Activated CD4-positive, CD25-positive, alpha-beta regulatory T cell treated with anti-CD3 and anti-CD28 coated beads, Interleukin-2, amount 50 U/mL, for 16 hours (primary cell): ENCODE measurements around the gene NHERF1.

Source experiments
- DNase-seq: peaks from one replicate; pipeline ENCODE4 v3.0.0-alpha.2; 2020; ENCODE audit warnings: low read depth, low spot score

The NHERF1 gene

DNA sequence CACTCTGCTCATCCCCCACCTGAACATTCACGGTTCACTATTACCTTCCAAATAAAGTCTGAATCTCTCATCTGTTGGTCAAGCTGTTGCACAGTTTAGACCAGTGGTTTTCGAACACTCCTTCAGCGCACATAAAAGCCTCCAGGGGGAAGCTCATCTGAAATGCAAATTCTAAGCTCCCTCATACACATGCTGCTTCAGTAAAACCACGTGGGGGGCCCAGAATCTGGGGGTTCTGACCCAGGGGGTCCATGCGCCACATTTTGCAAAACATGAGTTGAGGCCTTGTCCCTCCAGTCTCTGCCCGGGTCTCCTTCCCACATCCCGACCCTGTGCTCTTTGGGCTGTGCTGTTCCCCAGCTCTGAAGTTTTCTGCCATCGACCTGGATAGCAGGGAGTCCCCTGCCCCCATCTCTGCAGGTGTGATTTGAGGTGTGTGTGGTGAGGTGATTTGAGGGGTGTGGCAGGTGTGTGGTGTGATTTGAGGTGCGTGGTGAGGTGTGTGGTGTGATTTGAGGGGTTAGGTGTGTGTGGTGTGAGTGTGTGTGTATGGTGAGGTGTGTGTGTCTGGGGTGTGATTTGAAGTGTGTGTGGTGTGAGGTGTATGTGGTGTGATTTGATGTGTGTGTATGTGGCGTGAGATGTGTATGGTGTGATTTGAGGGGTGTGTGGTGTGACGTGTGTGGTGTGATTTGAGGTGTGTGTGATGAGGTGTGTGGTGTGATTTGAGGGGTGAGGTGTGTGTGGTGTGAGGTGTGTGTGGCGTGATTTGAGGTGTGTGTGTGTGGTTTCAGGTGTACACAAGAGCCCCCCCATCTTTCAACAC, 16.2 kb upstream of the NHERF1 start:
- DNase-seq = no peak

DNA sequence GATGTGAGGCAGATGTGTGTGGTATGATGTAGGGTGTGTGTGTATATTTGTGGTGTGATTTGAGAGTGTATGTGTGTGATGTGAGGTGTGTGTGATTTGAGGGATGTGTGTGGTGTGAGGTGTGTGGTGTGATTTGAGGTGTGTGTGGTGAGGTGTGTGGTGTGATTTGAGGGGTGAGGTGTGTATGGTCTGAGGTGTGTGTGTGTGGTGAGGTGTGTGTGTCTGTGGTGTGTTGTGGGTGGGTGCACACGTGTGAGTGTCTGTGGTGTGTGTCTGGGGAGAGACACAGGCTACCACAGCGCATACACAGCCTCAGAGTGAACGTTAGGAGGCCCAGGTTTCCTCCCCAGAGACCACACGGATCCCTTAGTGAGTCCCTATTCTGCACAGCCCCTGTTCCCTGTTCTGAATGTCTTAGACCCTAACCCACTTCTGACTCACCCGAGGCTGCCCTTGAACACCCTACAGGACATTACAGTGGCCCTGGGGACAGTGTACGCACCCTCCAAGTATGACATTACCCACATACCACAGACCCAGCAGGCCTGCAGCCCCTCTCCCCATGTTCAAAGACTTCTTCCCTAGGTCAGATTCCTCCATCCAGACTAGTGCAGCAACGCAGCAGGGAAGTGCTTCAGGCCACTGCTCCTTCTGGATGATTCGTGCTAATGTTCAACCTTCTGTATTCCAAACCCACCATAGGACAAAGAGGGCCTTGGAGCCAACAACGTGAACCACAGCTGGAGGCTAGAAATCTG, 14.9 kb upstream of the NHERF1 start:
- no peak for DNase-seq

DNA sequence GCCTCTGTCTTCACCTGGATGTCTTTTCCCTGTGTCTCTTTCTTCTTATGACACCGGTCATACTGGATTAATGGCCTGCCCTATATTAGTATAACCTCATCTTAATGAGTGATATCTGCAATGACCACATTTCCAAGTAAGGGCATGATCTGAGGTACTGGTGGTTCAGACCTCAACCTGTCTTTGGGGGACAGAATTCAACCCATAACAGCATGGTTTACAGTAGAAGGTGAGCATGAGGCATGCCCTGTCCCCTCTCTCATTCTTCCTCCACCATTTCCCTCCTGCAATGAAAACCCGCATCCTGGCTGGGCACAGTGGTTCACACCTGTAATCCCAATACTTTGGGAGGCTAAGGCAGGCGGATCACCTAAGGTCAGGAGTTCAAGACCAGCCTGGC, 14.2 kb upstream of the NHERF1 start:
- no peak for DNase-seq

DNA sequence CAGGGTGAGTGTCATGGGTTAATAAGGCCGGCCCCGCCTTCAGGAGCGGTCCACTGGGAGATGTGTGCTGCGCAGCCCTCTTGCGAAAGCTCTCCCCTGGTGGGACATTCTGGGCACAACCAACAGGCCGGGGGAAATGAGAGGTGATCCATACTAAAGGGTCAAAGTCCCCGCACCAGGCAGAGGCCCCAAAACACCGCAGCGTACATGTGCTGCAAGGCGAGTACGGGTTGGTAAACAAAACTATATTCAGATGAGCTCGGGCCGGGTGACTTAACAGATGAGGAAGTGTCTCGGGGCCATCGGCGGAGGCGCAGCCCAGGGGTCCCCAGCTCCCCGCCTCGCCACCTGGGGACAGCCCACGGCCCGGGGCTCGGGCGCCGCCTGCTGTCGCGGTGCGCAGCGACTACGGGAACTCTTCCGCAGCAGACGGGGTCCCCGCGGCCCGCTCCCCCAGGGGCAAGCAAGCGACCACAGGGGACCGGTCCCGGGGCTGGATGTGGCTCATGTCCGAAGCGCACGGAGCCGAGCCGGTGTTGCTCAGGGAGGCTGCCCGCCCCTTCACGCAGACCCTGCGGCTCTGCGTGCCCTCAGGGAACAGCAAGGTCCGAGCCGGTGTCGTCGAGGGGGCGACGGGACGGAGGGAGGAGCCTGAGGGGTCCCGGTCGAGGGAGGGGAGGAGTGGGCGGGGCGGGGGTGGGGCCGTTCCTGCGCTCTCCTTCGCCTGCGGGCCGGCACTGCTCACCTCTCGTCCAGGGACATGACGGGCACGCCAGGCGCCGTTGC, 11.7 kb upstream of the NHERF1 start, which contains the start of gene RAB37:
Gene RAB37, plus strand, starts transcription at position 744 of the 786 bp plus-strand sequence. Its CDS starts 17 bp downstream, at position 761.
- no peak for DNase-seq

DNA sequence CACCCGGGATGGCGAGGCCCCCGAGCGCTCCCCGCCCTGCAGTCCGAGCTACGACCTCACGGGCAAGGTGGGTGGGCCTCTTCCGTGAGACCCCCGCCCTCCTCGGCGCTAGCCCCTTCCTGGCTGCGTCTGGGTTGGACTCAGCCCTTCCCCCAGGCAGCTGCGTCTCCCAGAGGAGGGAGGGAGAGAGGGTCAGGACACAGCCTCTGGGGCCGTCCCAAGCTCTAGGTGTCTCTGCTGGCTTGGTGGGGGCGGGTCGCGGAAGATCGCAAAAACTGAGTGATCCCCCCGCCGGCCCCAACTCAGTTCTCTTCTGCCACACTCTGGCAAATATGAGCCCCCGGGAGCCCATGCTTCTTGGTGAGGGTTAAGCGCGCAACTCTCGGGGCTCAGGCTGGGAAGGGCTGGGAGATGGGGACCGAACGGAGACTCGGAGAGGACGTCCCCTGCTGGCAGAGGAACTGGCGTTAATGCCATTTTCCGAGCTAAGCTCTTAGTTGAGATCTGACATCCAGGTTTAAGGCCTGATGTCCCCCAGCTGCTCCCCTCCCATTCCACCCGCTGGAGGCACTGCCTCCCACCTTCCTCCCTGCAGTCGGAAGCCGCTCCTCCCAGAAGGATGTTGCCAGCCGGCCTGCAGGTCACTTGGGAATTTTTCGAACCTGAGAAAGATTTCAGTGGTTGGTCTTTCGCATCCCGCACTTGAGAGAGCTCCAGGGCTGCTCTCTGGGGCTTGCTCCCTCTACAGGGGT, 11.0 kb upstream of the NHERF1 start:
- no peak for DNase-seq

DNA sequence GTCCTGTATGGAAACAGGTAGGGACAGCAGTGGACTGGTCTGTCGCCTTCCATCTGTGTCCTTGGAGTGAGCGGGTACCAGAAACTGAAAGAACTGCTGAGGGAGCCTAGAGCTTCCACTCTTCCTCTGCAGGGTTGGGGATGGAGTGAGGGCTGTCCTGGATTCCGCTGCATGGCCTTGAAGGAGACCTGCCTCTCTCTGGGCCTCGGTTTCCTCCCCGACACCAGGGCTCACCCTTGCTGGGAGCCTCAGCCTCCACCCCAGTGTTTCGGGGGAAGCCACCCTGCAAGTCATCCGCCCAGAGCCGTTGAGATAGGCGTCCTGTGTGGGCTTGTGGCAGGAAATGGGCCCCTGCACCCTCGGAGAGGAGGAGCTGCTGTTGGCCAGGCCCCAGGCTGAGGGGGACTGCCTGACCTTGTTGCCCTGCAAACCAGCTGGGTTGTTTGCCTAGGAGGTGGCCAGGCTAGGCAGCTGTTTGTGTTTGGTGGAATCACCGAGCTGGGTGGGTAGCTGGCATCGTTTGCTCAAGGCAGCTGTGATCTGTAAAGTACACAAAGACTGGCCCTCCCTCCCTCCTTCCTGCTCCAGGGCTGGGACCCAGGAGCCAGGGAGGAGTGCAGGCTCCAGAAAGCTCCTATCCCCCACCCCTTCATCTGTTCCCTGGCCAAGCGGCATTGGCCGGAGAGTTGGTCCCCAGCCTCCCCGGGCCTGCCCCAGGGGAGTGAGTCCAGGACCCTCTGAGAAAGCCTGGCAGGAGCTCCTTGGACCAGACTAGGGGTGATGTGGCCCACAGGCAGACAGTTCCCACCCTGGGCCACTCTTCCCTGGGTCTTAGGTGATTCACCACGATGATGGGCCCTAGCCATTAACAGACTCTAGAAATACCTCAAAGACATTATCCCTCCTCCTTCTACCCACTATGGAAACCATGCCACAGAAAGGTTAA, 10.1 kb upstream of the NHERF1 start:
- peak; percentile 54 for DNase-seq

DNA sequence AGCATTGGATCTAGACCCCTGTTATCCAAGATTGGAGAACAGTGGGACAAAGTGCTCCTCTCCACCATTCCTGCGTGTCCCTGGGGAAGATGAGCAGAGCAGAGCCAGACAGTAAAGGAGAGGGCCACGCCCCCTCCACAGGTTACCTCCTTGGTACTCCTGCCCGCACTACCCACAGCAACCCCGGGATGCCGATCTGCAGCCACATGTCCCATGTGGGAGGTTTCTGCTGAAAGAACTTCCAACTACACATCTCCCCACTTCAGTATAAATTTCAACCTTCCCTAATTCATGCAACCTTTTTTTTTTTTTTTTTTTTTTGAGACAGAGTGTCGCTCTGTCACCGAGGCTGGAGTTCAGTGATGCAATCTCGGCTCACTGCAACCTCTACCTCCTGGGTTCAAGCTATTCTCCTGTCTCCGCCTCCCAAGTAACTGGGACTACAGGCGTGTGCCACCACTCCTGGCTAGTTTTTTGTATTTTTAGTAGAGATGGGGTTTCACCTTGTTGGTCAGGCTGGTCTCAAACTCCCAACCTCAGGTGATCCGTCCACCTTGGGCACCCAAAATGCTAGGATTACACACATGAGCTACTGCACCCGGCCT, 9.1 kb upstream of the NHERF1 start:
- DNase-seq = no peak

DNA sequence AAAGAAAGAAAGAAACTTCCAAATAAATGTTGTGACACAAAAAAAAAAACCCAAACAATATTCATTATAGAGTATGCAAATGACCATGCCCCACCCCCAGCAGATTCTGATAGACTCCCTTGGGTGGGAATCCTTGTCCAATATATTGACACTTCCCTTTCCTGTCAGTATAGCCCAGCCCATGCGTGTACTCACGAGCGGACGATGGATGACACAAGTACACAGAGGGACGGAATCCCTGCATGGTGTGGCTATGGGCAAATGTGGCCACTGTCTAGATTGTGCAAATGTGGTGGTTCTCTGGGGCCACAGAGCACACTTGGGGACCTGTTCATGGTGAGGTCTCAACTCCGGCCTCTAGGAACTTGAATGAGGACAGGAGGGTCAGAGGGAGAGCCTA, 8.3 kb upstream of the NHERF1 start:
- DNase-seq = no peak

DNA sequence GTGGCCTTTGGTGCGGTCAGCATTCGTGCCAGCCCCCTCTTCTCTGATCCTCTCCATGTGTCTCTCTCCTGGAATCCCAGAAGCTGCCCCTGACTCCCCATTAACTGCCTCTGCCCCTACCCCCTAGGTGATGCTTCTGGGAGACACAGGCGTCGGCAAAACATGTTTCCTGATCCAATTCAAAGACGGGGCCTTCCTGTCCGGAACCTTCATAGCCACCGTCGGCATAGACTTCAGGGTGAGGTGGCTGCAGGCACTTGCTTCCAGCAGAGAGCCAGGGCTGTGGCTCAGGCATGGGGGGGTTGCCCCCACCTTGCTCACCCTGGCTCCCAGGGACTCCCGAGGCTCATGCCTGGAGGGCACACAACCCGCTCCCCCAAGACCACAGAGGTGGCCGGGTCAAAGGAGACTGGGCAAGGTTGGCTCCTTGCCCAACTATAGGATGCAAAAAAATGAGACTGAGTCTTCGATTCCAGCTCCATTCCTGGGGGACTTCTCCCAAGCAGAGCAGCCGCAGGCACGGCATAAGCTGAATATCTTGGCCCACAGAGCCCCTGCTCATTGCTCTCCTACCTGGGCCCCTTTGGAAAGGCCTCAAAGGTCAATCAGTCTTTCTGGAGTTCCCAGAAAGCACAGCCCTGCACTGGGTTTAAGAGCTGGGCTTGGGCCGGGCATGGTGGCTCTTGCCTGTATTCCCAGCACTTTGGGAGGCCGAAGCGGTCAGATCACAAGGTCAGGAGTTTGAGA, 7.6 kb upstream of the NHERF1 start:
- no peak for DNase-seq

DNA sequence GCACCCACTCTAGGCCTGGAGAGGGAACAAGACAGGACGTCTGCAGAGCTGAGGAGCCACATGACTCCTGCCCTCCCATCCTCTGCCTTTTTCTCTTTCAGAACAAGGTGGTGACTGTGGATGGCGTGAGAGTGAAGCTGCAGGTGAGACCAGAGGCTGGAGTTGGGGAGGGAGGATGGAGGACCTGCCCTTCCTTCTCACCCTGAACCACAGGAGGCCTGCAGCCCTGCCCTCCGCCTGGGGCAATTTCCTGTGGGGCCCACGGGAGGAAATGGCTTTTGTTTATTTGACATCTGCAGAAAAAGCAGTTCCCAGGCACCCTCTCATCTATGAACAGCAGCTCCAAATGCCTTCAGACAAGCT, 6.3 kb upstream of the NHERF1 start:
- DNase-seq = no peak

DNA sequence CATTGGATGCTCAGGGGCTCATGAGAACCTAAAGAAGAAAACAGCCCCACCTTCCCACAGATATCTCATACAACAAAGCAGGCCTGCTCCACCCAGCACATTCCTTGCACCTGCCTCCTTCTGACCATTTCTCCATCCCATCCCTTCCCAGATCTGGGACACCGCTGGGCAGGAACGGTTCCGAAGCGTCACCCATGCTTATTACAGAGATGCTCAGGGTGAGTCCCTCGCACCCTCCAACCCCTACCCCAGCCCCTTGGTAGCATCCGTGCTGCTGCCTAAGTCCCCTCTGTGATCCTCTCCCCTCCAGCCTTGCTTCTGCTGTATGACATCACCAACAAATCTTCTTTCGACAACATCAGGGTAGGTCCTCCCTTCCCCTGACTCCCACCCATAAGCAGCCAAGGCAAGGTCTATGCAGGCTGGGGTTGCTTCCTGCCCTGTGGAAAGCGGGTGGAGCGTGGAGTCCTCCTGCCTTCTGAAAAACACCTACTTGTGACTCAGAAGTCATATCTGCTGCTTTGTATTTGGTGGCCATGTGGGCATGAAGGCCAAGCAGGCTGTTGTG, 5.4 kb upstream of the NHERF1 start:
- DNase-seq = no peak

DNA sequence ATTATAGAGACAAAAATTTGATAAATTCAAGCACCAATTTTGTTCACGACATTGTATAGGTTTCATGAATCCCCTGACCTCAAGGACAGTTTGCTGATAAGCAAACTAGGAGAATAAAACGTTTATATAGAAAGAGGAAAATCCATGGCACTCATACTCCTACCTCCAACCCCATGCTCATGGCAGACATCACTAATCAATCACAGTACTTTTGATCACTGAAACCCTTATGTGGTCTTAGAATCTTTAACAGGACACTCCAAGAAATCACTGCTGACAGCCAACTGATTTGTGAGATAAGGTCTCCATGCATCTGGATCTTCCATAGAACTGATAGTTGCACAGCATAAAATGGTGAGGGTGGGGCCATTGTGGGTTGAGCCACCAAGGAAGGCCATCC, 4.7 kb upstream of the NHERF1 start:
- no peak for DNase-seq

DNA sequence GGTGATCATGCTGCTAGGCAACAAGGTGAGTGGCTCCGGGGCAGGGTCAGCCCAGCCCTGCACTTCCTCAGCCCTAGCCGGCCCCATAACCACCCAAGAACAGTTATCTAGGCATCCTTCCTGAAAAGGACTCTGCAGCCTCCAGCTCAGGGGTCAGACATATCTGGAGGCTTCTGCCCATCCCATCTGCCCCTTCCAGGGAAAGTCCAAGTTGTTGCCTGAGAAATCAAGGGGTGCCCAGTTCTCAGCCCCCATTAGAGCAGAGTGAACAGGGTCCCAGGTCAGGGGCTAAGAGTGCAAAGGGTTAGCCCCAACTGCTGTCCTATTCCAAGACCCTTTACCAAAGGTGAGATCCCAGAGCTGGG, 4.1 kb upstream of the NHERF1 start:
- DNase-seq = no peak

DNA sequence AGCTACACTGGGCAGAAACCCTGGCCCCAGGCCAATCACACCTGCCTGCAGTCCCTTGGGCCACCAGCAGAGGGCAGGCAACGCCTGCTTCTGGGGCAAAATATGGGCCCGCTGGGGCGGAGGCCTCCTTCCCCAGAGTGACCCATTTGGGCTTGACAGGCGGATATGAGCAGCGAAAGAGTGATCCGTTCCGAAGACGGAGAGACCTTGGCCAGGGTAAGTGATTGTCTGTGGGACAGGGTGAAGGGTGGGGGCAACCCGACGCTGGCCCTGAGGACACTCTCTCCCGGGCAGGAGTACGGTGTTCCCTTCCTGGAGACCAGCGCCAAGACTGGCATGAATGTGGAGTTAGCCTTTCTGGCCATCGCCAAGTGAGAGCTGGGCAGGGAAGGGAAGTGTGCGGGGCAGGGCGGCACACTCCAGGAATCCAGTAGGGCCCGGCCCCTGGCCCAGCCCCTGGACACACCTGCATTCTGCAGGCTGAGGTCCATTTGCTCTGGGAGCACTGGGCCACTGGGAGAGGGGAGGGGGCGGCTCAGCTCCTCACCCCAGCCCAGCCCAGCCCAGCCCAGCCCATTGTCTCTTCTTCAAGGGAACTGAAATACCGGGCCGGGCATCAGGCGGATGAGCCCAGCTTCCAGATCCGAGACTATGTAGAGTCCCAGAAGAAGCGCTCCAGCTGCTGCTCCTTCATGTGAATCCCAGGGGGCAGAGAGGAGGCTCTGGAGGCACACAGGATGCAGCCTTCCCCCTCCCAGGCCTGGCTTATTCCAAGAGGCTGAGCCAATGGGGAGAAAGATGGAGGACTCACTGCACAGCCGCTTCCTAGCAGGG, 3.5 kb upstream of the NHERF1 start:
- peak; percentile 74 for DNase-seq

DNA sequence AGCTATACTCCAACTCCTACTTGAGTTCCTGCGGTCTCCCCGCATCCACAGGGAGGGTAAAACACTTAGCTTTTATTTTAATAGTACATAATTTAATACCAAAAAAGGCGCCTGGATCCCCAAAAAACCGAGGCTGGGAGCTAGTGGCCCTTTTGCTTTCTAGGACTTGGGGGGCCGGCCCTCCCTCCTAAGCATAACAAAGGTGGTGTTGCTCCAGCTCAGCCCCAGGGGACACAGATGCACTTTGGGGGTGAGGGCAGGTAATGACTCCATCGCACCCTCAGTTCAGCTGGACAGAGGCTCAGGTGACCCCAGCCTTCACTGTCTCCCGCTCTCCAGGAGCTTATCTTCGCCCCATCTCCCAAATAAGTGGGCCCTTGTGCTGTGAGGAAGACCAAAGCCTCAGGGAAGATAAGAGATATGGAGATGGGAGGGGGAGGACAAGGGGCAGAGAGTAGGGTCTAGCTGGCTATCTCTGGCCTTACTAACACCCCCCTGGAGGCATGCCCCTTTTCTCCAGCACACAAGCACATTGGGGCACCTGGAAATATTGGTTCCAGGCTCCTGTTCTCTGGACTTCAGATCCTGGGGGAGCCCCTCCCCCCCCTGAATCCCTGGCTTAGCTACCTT, 2.8 kb upstream of the NHERF1 start:
- DNase-seq = no peak

DNA sequence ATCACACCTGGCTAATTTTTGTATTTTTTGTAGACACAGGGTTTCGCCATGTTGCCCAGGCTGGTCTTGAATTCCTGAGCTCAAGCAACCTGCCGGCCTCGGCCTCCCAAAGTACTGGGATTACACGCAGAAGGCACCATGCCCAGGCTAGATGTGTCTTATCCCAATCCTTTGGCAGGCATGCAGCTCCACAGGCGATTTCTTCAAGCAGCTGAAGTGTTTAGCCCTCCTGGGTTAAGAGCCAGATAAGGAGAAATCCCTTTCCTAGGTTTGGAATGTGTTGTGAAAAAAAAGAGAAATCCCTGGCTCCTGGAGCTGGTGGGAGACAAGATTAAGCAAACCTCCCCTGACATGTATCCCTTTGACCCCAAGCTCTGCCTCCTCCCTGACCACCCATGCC, 2.1 kb upstream of the NHERF1 start:
- no peak for DNase-seq

DNA sequence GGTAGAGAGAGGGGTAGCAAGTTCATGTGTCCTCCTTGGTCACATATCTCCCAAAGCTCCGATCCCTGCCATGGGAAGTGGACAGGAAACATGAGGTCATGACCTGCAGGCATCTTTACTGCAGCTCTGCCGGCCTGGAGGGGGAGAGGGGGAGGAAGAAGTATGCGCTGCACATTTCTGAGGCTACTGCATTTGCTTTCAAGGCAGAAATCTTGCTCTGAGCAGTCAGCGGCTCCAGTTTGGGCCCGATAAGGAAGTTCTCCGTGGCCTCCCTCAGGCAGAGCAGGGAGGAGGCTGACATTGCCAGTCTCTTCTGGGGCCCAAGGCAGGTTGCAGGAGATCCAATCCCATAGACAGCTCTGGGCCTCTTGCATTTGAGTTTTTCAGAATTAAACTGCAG, 1.5 kb upstream of the NHERF1 start:
- no peak for DNase-seq

DNA sequence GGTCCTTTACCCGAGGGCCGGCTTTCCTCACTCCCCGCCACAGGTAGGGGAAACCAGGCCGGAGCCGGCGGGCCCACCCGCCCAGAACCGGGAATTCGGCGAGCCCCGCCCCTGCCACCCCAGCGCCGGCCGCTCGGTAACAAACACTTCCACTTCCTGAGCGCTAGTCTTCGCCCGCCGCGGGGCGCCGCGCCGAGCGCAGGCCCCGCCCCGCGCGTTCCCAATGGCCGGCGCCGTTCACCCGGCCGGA, 224 bp upstream of the NHERF1 start:
- DNase-seq = no peak
